RKO (cell line): ENCODE results near the gene KLF13.

Experiments used
- DNase-seq: peaks from one replicate; pipeline ENCODE4 v3.0.0-alpha.2; 2016; ENCODE audit warnings: low spot score

Gene KLF13

DNA sequence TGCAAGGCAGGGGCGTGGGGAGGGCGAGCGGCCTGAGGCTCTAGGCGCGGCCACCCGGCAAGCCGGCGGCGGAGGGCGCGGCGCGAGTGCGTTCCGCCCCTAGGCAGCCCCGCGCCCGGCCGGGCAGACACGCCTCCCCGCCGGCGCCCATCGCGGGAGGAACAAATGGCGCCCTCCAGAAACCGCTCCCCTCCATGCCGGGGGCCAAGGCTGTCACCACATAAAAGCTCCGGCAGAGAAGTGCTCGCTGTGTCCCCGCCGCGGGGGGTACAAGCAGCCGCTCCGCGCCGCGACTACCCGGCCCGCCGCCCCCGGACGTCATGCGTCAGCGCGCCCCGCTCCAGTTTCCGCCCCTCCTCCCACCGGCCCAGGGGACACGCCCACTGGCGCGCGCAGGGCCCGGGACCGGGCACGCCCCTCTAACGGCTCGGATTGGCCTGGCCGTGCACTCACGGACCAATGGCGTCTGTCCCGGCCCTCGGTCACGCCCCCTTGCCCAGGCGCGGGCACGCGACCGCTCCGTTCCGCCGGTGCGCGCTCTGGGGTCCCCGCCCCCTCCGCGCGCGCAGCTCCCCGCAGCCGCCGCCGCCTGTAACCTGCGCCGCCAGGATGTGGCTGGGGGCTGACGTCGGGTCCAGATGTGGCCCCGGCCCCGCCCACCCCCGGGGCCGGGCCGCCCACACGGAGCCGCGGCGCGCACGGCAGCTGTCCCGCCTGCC is at the start of gene KLF13:
Gene KLF13 (plus strand): TSS at position 680 of the 719 bp plus-strand sequence. CDS start 378 bp downstream, outside the sequence.
- peak; percentile 94 for DNase-seq

DNA sequence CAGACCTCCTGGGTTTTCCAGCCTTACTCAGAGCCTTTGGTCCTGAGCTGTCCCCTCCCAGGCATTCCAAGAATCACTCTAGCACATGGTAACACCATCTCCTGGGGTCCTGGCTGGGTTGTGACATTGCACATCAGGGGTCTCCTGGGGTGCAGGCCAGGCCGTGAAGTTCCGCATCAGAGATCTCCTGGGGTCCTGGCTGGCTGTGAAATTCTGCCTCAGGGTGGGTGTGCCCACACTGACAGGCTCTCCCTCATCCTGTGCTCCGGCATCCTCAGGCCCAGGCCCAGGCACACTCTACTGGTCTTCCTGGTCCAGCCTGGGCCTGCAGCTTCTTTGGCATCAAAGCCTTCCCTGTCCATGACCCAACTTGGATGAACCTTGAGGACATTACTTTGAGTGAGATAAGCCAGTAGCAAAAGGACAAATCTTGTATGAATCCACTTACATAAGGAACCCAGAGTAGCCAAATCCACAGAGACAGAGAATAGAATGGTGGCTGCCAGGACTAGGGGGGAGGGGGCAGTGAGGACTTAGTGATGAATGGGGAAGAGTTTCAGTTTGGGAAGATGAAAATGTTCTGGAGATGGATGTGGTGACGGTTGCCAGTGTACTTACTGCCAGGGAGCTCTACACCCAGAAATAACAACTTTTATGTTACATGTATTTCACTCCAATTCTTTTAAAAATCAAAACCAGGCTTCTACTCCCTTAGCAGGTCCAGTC is 49.1 kb upstream of the KLF13 start:
- DNase-seq = no peak

DNA sequence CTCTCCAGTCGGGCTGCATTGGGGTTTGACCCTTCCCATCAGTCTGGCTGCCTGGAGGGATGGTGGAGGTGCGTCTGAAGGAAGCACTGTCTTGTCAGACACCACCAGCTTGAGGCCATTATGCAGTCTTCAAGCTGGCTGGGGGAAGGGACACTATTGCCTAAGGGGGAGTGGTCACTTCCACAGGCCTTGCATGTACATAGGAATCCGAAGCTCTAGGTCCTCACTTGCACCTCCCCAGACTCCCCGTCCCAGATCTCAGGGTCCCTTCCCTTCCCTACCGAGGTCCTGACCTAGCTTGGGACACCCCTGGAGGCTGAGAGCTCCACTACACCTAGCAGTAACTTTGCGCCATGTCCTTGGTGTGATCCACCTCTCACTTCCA is 48.6 kb upstream of the KLF13 start:
- DNase-seq = no peak

- no peak for DNase-seq
These were observed 48.0 kb upstream of the KLF13 start for GRCh38 chr15:31278544-31279220.

GRCh38 chr15:31279221-31280045 is 47.2 kb upstream of the KLF13 start:
- no peak for DNase-seq

- DNase-seq = no peak
These were observed 46.4 kb upstream of the KLF13 start for GRCh38 chr15:31280046-31280830.

DNA sequence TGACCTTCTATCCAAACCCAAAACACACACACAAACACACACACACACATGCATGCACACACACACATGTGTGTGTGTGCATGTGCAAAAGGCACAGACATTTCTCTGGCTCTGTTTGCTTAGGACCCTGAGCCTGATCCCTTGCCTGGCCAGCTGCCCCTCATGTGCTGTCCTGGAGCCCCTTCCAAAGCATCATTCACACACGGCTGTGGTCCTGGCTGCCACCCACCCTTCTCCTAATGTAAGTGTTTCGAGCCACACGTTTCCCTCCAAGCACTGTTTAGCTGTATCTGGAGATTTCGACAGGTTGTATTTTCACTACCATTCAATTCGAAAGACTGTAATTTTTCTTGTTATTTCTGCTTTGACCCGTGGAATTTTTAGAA is 45.8 kb upstream of the KLF13 start:
- DNase-seq = no peak

DNA sequence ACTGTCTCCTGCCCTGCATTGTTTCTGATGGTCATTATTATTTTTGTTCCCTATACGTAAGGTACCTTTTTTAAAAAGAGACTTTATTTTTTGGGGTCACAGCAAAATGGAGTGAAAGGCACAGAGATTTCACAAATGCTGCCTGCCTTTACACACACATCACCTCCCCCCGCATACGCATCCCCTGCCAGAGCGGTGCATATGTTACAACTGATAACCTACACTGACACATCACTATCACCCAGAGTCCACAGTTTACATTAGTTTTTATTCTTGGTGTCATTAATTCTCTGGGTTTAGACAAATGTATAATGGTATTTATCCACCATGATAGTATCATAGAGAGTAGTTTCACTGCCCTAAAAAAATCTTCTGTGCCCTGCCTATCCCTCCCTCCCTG is 43.6 kb upstream of the KLF13 start:
- DNase-seq = no peak

DNA sequence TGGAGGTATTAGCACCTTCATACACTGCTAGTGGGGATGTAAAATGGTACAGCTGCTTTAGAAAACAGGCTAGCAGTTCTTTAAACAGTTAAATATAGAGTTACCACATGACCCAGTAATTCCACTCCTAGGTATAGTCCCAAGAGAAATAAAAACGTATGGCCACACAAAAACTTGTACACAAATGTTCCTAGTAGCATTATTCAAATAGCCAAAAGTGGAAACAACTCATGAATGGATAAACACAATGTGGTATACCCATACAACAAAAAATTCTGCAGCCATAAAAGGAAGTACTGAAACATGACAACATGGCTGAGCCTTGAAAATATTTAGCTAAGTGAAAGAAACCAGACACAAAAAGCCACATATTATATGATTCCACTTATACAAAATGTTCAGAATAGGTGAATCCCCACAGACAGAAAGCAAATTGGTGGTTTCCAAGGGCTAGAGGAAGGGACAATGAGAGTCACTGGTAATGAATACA is 40.8 kb upstream of the KLF13 start:
- DNase-seq = no peak

GRCh38 chr15:31291048-31291578 is 35.5 kb upstream of the KLF13 start:
- no peak for DNase-seq

DNA sequence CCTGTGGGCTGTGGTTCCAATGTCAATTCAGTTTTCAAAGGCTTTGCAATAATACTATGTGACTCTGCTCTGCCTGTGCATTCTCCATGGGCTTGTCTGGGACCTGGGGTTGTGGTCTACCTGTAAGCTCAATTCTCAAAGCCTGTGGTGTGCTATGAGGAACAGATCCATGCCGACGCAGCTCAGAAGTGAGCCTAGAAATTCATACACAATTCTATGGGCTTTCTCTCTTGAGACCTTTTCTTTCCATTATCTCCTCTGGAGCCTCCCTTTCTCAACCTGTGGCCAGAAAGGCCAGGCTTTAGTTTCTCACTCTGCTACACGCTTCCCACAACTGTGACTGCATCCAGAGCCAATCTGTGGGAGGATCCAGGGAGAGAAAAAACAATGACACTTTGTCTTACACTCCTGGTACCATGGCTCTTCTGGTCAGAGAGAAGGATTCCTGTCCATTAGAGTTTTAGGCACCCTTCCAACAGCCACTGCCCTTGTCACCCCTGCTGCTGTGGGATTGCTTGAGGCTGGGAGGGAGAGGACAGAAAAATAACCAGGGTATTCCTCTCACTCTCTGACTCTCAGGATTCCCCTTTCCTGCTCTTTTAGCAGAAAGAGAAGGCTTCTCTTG is 34.1 kb upstream of the KLF13 start:
- no peak for DNase-seq

- no peak for DNase-seq
These were observed 33.0 kb upstream of the KLF13 start for GRCh38 chr15:31293655-31294054.

DNA sequence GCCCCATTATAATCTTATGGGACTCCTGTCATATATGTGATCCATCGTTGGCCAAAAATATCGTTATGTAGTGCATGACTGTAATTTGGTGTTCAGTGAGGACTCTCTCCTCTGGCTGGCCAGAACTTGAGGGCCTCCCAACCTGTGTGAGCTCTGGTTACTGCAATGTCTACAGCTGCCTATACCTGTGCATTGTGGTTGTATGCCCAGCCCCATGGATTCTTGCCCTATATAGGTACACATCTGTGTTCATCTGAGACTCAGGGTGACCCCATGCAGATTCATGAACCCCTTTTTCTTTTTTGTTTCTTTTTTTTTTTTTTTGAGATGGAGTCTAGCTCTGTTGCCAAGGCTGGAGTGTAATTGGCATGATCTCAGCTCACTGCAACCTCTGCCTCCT is 32.6 kb upstream of the KLF13 start:
- DNase-seq = no peak

DNA sequence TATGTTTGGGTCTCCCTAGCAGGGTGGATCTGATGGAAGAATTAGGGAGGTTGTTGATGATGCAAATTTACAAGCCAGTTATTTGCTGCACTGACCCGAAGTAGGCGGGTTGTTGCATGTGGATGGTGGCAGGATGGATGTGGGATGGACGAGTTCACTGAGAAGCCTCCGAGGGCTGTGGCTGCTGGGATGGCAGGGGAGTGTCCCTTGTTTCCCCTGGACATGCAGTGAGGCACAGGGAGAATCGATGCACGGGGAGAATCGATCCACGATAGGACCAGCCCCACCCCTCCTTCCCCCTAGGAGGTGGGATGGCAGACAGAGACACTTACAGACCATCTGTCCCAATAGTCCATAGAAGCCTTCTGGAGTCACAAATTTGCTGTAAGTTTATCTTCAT is 31.0 kb upstream of the KLF13 start:
- DNase-seq = no peak

GRCh38 chr15:31296219-31296645 is 30.4 kb upstream of the KLF13 start:
- DNase-seq = no peak

- no peak for DNase-seq
These were observed 29.7 kb upstream of the KLF13 start for GRCh38 chr15:31296646-31297574.

GRCh38 chr15:31297575-31298456 is 28.8 kb upstream of the KLF13 start:
- no peak for DNase-seq

DNA sequence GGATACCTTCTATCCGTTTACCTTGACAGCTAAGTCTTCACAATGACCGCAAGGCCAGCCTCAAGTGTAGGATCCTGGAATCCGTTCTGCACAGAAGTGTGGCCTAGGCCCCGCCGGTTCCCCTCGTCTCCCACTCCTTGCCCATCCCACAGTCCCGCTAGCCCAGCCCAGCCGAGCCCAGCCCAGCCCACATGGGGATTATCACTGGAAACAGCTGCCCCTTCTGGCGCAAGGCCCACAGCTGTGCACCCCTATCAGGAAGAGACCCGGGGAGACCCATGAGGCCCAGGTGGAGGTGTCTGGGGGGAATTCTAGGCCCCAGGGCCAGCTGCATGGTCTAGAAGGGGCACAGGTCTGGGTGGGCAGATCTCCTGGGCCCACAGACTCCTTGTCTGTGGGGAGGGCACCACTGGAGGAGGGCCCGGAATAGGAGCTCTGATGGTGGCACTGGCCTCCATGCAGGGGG is 27.9 kb upstream of the KLF13 start:
- DNase-seq = no peak
